ENCODE results near the gene SERTAD2.

The SERTAD2 gene

DNA sequence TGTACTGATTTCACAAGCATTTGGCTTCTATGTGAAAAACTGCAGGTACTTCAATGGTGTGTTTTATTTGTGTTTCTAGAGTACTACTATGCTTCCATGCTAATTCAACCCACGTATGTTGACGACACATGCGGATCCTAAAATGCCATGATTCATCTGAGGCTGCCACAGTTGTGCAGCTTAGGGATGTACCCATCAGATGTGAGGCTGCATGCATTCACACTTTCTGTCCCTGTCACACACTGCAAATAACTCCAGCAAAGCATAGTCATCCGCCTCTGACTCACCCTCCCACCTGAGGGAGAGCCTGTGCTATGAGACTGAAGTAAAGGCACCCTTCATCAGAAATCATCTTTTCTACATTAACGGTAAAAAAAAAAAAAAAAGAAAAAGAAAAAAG lies 22.1 kb upstream of the SERTAD2 start:
- peak; percentile 63 to 64 for DNase-seq (ENCODE audit: low read depth in 2 of 2)

DNA sequence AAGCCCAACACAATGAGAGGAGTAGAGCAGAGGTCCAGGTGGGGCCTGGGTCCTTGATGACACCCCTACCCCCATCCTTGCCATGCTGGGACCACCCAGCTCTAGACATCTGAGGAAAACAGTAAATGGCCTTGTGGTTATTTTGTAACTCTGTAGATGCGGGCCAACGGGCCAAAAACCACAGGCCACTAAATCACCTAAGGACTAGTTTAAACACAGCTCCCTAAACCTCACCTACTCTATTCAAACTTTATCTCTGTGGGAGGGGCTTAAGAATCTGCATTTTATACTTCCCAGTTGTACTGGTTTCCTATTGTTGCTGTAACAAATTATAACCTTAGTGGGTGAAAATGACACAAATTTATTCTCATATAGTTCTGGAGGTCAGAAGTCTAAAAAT lies 19.0 kb upstream of the SERTAD2 start:
- DNase-seq (ENCODE audit: low read depth in 2 of 2) = no peak

DNA sequence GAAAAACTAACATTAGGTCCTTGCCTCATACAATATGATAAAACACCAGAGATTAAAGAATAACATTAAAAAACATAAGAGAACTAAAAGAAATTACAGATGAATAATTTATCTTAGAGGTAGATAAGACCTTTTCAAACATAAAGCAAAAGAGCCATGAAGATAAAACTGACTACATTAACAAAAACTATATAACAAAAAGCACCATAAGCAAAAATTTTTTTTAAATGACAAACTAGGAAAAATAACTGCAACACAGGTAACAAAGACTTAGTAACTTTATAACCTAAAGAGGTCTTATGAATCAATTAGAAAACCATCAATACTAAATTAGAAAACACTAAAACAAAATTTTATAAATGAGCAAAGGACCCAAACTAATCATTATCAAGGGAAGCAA lies 16.3 kb upstream of the SERTAD2 start:
- DNase-seq (ENCODE audit: low read depth in 2 of 2) = no peak

DNA sequence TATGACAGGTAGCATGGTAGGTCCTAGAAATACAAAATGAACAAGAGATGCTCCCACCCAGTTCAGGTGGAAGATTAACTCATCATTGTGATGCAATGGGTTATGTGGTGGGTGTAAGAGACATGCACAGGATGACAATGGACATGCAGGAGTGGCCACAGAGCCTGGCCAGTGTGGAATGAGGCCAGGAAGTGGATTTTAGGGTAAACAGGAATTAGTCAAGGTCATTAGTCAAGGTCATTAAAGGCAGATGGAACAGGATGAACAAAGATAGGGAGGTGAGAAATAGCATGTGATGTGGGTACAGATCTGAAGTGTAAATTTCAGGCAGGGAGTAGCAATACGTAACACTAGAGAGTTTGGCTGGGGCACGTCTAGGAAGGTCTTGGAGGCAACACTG lies 15.6 kb upstream of the SERTAD2 start:
- no peak for DNase-seq (ENCODE audit: low read depth in 2 of 2)

DNA sequence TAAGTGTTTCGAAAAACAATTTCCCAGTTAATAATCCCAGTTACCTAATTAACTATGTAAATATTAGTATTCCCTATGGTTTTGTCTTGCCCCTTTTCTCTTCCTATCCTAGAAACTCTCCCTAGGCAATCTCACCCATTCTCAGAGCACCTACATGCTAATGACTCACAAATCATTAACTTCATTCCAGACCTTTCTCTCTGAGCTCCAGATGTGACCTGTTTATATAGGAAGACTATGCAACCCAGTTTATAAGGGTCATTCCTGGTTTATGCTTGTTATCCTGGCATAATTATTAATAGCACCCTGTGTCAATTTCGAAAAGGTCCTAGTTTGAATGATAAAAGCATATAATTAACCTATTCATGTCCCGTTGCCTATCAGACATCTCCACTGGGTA lies 14.8 kb upstream of the SERTAD2 start:
- DNase-seq (ENCODE audit: low read depth in 2 of 2) = no peak

DNA sequence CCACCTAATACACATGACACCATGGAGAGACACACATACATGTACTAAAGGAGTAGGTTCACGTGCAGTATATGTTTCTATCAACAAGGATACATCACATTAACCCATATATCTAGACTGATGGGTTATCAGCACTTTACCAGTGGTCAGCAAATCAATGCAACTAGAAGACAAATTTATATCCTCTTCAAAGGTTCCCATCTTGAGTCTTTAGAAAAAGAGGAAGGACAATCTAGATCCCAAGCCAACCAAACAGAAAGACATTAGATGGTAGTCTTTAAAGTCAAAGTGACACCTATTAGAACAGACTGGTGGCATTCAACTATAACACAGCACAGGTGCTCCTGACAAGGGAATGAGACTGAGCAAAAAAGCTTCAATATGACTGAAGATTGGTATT lies 13.8 kb upstream of the SERTAD2 start:
- no peak for DNase-seq (ENCODE audit: low read depth in 2 of 2)

DNA sequence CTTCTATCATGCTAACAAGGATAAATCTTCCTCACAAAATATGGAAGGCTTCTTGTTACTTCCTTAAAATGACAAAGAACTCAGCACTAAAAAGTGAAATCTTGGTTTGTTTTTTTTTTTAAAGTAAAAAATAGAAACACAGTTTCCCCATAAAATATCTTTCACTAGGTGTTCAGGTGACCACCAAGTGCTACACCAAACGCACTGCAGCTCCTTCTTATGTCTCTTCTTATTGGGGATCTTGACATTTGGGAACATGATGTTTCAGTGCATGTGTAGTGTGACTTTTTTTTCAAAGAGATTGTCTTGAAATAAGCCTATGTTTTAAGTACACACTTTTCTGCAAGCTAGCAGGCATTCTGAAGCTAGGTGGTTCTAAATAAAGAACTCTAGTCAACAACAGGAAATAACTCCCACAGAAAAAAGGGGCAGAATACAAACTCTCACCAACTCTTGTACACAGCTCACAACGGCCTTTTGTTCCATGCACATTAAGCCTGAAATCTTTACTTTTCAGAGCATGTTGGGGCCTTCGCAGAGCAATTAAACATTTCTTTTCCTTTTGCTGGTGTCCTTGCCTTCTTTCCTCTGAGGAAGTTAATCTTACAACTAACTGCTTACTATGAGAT lies 13.2 kb upstream of the SERTAD2 start:
- DNase-seq (ENCODE audit: low read depth in 2 of 2) = no peak

DNA sequence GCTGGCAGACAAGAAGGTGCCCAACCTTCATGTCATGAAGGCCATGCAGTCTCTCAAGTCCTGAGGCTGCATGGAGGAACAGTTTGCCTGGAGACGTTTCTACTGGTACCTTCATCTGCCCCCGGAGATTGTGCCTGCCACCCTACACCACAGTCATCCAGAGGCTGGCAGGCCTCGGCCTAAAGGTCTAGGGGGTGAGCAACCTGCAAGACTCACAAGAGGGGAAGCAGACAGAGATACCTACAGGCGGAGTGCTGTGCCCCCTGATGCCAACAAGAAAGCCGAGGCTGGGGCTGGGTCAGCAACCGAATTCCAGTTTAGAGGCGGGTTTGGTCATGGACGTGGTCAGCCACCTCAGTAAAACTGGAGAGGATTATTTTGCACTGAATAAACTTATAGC lies 12.0 kb upstream of the SERTAD2 start:
- no peak for DNase-seq (ENCODE audit: low read depth in 2 of 2)

DNA sequence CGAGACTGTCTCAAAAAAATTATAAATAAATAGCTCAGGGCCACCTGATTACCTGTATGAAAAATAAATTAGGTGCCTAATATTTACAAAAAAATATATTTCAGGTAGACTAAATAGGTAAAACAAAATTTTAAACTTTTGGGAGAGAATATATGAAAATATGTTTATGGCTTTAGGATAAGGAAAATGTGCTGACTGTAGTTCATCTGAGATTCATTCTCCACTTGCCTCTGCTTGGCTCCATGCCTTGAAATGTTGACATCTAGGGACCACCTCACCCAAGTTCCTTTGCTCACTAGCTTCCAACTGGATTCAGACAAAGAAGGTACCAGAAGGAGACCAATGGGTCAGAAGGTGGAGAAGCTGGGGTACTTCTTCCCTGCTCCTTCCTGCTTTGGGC lies 9.7 kb upstream of the SERTAD2 start:
- DNase-seq (ENCODE audit: low read depth in 2 of 2) = no peak

DNA sequence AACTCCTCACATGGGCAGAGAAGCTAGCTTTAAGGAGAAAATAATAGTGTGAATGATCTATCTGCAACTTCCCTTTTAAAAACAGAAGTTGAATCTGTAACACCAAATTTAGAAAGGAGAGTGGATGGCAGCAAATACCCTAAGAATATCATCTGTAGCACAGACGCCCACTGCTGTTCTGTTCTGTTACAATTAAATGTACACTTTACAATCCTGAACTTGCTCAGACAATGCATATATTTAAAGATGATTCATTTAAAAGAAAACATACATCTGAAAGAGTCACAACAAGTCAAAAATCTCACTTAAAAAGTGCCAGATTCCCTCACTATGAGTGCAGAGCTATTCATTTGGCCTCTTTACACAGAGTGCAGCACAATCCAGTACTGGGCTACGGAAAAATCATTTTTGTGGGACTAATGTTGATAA lies 8.0 kb upstream of the SERTAD2 start:
- no peak for DNase-seq (ENCODE audit: low read depth in 2 of 2)

DNA sequence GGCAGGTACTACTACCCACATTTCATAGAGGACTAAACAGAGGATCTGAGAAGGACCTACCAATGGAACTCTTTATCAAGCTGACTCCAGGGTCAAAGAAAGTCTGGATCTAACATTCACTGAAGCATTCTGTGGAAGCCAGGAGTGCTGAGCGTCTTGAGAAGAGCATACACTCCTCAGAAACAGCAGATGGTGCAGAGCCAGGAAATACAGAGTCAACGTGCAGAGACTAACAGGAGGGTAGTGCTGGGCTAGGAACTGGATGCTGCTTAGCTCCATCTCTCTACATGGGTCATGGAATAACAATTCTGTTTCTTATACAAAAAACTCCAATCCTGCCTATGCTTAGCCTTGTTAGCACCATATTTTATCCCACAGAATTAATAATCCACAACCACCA lies 5.5 kb upstream of the SERTAD2 start:
- DNase-seq (ENCODE audit: low read depth in 2 of 2) = no peak

DNA sequence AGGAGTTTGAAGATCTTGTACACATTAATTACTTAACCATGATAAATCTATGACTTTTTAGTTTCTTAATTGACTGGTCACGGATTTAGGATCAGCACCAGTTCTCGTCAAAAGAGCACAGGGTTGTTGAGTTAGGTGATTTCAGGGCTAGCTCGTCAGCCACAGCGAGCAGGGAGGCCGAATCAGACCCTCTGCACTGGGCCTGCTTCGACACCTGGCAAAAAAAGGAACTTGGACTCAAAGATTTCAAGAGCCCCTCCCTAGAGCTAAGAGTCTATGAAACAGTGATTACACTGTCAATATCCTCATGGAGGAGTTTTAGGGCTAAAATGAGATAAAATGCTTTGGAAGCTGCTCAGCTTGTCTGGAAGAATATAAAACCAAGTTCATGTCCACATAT lies 4.6 kb upstream of the SERTAD2 start:
- no peak for DNase-seq (ENCODE audit: low read depth in 2 of 2)

DNA sequence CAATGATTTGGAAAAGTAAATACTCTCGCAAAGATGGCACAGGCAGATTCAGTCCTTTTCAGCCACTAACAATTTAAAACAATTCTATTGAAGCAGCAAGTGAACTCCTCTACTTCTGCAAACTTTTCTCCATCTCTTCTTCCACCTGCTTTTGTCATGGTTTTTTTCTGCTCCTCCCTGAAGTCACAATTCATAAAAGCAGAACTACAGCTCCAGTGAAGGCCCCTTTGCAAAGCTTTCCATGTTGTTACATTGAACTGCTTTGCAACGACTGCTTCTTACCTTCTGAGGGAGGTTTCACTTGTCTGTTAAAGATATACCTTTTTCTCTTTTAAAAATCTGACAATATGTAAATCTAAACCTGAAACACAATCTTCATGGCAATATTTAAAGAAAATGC lies 3.7 kb upstream of the SERTAD2 start:
- DNase-seq (ENCODE audit: low read depth in 2 of 2) = no peak

DNA sequence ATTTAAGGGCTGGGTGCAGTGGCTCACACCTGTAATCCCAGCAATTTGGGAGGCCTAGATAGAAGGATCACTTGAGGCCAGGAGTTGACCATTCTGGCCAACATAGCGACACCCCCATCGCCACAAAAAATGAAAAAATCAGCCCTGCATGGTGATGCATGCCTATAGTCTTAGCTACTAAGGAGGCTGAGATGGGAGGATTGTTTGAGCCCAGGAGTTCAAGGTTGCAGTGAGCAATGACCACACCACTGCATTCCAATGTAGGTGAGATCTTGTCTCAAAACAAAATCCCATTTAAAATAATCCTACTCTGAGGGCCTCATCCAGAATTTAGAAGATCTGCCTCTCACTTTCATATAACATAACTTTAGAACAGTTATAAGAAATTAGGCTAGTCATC lies 2.7 kb upstream of the SERTAD2 start:
- DNase-seq (ENCODE audit: low read depth in 2 of 2) = no peak

DNA sequence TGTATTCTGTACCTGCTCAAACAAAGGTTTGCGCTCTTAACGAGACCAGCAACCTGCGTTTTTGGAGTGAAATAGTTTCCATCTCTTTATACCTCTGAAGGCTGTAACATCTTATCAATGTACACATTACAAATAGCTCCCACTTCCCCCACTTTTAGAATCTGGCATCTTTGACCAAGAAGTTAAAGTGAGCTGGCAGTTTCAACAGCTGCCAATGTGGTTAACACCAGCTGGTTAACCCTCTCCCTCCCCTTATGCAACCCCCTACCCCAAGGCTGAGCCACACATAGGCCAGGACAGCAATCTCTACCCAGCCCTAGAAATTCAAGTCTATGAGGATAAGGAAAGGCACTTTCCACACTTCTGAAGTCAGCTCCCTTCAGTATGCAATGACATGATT lies 2.2 kb upstream of the SERTAD2 start:
- no peak for DNase-seq (ENCODE audit: low read depth in 2 of 2)

DNA sequence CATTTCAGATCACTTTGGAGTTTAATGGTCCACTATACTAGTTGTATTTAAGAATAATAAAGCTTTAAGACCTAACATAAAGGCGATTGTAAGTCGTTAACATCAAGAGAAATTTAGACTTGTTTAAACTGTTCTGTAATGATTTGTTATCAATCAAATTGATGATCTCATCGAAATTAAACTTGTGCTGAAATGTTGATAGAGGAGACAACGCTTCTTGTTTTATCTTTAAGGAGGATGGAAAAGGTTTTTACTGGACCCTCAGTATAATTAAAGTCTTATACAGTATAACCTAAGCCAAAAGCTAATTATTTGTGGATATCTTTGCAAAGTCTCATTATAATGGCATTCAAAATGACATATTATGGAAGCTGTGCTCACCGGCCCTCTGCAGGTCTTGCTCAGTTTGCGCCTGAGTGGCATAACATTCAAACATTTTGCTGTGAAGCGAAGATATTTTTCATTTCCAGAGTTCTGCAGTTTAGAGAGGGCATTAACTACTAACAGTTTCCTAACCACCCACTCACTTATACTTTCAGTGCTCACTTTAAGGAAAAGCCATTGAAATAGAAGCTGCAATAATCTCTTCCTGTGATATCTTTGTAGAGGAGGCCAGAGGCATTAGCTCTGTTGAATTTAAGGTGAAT lies 1.4 kb upstream of the SERTAD2 start:
- peak in 1 of 2 experiments; percentile 33 for DNase-seq (ENCODE audit: low read depth in 2 of 2)

DNA sequence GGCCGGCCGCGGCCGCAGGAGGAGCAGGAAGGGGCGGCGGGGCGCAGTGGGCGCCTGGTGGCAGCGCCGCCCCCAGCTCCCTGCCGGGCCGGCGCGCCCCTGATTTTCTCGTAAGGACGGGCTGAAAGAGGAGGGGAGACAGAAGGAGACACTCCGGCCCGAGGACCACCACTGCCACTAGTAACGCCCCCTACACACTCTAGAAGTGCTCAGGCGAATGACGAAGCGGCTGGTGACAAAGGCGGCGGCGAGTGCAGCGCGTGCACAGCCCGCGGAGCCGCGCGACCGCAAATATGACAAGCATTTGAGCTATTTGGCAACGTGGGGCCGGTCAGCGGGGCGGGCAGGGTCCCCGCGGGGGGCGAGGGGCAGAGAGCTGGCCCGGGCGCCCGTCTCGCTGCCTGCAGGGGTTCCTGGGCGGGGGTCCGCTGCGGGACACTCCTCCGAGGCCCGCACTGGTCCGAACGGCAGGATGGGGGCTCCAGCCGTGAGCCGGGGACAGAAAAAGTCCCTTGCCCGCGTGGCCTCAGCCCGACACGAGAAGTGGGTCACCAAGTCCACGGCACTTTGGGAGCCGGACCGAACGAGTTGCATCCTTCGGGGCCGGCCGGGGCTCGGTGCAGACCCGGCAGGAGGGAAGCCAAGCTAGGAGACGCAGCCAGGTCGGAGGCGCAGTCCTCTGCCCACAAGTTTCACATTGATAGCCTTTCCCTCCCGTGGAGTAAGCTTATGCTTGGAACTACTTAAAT lies 524 bp upstream of the SERTAD2 start:
- DNase-seq (ENCODE audit: low read depth in 2 of 2) = peak in 1 of 2 experiments; percentile 38

DNA sequence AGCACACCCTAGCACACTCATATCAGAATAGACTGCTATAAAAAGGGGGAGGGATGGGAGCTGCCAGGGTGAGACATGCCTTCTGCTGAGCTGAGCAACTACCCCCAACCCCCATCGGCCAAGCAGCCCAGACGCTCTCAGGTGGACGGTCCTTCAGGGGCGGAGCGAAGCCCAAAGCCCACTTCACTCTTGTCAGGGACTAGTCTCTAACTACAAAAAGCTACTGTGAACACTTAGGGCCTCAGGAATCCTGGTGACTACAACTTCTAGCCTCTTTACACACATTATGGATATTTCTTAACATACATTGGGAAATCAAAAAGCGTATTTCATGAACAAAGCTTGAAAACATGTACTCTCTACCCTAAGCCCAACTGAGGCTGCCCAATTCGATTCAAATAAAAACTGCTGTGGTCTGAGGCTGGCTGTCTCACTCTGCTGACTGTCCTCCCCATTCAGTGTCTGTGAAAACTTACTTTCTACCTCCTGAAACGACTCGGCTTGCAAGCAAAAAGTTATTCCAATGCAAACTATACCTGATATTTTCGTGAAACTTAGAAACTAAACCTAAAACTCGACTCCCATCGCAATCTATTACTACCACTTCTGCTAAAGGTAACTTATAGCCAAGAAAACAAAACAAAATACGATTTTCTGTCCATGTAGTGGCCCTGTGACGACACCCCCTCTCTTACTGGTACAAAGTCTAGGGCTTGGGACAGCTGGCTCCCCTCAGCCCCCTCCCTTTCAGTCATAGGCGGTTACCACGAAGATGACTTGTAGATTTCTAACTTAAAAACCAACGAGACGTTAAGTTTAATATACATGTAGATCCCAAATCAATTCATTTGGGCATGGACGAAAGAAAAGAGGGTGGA lies 1.2 kb downstream of the SERTAD2 start:
- no peak for DNase-seq (ENCODE audit: low read depth in 2 of 2)

DNA sequence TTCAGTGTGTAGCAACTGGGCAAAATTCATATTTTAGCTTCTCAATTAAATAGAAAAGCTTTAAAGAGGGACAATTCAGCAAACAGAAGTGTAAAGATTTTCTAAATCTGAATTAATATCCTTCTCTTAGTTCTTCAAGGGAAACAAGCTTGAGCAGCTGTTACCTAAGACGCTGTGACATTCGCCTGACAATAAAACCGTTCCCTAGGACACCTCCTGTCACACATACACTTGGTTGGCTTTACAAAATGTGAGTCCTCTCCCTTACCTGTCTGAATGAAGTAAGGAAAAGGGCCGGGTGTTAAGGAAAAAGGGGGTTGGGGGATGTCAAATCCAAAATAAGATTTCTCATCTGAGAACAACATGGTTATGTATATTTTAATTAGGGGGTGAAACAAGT lies 2.1 kb downstream of the SERTAD2 start:
- no peak for DNase-seq (ENCODE audit: low read depth in 2 of 2)

DNA sequence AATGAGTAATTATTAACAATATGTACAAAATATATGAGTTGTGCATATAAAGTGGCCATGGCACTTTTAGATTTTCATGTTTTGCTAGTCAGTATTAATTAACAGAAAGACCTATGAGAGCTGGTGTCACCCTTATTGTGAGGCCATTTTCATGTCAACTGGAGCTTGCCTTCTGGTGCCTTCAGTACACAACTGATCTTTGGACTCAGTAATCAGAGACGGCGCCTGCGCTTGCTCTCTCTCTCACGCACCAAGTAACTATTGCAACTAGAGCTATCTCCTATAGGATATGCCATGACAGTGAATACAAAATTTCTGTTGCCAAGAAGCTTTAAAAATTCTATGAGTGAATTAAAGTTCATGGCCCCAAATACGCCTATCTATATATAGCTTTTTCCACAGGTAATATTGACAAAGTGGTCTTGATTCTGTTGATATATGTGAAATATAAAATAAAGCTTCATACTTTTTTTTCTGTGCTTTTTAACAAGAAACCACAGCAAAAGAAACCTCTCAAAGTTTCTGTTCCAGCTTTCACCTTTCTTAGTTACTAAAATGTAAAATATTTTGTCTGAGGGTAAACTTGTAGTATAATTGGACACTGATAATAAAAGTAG lies 2.9 kb downstream of the SERTAD2 start:
- no peak for DNase-seq (ENCODE audit: low read depth in 2 of 2)

DNA sequence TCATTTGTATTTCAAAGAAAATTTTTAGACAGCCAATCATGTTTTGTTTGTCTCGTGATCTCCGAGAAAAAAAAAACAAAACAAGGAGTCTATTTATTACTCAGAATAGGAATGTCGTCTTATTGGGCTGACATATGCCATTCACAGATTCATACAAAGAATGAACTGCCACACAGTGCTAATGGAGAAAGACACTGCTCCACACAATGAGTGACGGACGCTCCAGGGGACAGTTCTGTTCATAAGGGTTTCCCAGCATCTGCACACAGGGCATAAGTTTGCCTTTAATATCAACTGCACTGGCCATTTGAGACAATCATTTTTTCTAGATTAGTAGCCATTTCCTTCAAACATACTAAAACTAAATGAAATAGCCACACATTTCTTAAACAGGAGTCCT lies 3.4 kb downstream of the SERTAD2 start:
- DNase-seq (ENCODE audit: low read depth in 2 of 2) = no peak

DNA sequence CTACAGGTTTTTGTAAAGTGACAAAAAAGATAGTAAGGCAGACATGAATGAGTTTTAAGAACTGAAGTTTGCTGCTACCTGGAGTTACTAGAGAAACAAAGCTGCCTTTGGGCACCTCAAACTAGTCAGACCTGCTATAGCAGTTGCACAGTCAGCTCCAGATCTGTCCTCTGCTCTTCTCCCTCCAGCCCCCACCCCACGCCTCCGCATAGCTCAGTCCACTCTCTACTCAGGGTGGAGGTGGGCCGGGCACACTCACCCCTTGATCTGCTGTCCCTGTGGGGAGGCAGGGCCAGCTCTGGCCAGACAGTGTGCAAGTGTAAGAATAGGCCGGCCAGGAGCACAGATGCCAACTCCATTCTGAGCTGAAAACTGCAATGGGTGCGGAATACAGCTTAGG lies 4.1 kb downstream of the SERTAD2 start:
- DNase-seq (ENCODE audit: low read depth in 2 of 2) = no peak

Data from stimulated activated CD4-positive, alpha-beta T cell treated with anti-CD3 and anti-CD28 coated beads, Interleukin-12 subunit alpha, Interleukin-12 subunit beta, amount 100 ng/mL, for 24 hours (primary cell).